ENCODE results near the gene KRTAP4-12.
"Not testable (repeated sequence)": the region's sequence is repeated elsewhere in the genome, so short reads cannot be mapped to it uniquely, and the experiment has no call there.

- not testable (repeated sequence) for TF ChIP-seq CTCF, POLR2A (IDR thresholded peaks at IDR 0.05)
These were observed 35.1 kb downstream of the KRTAP4-12 start for GRCh38 chr17:41088760-41089352.

Measured in heart left ventricle (tissue), 13 donors.